GM19099 (cell line): ENCODE results near the gene FST.

Experiments used
- POLR2A ChIP-seq: IDR thresholded peaks from 3 replicates; pipeline ENCODE4 v1.6.1; 2011; ENCODE audit warnings: low read depth; ENCODE audit not compliant: insufficient read length; ENCODE audit errors: extremely low read depth

Gene FST

GRCh38 chr5:53463909-53464621, 16.4 kb upstream of the FST start:
- no peak for TF ChIP-seq POLR2A

DNA sequence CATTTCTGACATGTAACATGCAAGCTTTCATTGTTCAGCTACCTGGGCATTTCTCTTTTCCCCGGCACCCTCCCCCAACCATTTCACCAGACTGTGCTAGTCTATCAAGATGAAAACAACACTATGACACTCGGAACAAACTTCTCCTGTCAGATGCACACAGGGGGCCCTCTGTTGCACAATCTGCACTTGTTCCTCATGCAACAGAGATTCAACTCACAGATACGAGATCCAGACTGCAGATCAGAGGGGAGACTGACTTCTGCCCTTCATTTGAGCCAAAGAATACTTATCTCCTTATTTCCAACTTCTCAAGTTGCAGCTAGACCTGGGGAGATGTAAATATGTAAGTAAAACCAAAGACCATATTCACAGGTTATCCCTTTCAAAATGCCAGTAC, 15.7 kb upstream of the FST start:
- no peak for TF ChIP-seq POLR2A

DNA sequence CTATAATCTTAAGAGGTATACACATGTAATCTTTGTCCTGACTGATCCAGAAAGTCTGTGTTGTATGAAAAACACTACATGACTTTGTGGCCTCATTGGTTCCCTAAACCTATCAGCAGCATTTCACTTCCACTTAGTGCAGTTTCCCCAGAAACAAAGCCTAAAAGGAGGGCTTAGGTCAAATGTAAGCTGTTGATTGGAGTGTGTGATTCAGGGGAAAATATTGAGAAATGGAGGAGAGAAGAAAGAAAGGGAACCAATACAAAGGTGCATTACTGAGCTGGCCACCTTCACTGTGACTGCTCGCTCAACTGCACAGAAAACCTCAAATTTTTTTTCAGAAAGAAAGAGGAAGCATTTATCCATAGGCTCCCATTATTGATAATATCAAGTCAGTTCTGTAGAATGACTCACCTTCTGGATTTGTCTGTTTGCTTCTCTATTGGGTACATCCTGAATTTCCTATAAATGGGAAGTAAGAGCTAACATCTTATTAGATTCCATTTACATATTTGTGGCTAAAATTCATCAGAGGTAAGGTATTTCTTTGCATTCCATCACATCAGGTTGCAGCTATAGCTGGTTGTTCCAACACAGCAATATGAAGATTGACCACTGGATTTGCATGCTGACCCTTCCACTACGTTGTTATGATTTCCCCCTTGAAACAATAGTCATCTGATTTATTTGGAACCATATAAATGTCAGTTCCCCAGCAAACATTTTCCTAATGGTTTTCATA, 10.3 kb upstream of the FST start:
- TF ChIP-seq POLR2A, result no peak

- no peak for TF ChIP-seq POLR2A
Observed at GRCh38 chr5:53472279-53472678, 8.2 kb upstream of the FST start.

- TF ChIP-seq POLR2A, result no peak
Observed at GRCh38 chr5:53472720-53473510, 7.5 kb upstream of the FST start.

DNA sequence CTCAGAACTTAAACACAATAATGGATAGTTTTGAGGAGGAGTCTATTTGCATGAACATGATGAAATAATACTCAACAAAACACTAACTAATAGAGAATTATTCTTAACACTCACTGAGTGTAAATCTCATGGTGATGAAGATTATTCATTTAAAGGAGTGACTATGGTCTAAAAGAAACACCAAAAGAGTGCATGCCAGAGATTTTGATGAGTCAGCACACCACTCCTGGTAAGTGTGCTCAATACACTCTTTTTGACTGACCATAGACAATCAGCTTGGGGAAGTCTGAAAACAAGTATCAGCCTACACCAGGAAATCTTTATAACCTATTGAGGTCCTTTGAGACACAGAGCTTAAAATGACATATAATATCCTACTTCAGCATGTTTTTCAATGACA, 6.8 kb upstream of the FST start:
- no peak for TF ChIP-seq POLR2A

GRCh38 chr5:53475320-53475719, 5.1 kb upstream of the FST start:
- no peak for TF ChIP-seq POLR2A

GRCh38 chr5:53476019-53476418, 4.4 kb upstream of the FST start:
- TF ChIP-seq POLR2A, result no peak

DNA sequence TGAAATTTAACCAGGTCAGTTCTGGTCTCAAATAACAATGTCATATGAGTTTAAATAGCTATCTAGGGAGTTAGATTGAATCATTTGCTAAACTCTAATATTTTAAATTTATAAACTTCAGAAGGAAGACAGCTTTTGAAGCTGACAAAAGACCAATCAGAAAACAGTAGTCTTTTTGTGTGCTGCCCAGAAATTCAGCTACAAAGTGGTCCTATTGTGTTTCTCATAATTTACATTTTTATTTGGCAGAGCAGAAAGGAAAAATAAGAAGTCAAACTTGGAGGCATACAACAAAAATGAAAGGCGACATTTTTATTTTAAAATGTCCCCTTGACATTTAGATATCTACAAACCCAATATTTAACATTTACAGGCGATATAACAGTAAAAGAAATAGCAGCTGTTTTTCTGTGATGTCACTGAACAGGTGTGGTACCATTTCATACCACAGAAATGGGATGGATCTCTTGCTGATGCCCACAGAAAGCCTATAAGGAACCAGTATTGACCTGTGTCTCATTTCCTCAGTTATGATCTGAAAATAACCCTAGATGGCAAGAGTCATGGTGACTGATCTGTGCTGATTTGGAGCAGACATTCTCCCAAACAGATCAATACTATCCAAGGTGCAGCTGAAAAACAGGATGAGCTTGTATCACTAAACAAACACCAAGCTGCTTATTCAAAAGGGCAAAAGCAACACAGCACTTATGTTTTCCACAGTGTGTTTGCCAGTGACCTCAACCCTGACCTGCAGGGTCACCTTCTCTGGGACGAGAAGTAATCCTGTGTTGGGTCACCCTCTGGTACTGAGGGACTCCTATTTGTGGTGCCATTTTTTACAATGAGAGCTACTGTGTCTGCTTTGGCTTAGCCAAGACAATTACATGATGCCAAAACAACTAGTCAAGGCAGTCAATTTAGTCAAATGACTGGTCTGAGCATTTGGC, 3.6 kb upstream of the FST start:
- TF ChIP-seq POLR2A, result no peak

DNA sequence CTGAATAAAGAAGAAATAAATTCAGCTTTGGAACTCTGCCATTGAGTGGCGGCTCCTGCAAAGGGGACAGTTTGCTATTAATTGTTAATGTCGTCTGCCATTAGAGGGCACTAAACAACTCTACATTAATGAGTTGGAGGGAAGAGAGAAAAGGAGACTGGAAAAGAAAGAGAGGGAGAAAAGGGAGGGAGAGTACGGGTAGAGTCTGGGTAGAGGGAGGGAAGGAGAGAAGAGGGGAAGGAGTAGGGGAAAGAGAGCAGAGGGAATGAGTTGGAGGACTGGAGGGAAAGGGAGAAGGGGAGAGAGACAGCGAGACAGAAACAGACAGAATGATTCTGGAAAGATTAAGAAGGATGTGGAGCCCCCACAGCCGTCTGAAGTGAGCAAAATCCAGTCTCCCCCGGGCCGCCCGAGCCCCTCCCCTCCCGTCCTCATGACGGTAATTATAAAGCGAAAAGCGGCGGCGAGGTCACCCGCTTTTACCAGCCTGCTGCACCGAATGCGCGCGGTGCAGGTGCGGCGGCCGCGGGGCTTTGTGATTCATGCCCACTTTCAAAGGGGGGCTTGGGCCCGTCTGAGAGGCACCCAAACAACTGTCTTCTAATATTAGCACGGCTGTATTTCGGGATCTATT, 1.9 kb upstream of the FST start:
- no peak for TF ChIP-seq POLR2A

DNA sequence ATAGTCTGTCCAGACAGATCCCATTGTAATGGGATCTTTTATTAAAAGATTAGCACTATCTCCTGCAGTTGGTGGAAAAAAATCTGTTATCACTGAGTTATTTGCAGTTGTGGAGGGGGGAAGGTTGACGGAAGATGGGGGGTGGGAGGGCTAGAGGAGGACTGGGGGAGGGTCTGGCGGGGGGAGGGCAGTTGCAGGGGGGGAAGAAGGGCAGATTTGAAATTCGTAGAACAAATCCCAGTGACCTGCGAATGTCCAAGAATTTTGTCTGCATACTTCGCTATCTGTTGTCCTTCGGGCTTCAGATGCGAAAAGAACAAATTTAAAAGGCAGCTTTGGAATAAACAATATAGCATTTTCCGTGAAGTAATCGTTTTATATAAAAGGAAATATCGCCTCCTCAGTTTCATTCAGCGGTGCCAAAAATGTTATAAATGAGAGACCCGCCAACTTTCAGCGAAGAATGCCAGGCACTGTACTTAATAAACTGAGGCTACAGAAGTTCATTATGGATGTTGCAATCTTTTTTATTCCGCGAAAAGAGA, 1.3 kb upstream of the FST start:
- no peak for TF ChIP-seq POLR2A

DNA sequence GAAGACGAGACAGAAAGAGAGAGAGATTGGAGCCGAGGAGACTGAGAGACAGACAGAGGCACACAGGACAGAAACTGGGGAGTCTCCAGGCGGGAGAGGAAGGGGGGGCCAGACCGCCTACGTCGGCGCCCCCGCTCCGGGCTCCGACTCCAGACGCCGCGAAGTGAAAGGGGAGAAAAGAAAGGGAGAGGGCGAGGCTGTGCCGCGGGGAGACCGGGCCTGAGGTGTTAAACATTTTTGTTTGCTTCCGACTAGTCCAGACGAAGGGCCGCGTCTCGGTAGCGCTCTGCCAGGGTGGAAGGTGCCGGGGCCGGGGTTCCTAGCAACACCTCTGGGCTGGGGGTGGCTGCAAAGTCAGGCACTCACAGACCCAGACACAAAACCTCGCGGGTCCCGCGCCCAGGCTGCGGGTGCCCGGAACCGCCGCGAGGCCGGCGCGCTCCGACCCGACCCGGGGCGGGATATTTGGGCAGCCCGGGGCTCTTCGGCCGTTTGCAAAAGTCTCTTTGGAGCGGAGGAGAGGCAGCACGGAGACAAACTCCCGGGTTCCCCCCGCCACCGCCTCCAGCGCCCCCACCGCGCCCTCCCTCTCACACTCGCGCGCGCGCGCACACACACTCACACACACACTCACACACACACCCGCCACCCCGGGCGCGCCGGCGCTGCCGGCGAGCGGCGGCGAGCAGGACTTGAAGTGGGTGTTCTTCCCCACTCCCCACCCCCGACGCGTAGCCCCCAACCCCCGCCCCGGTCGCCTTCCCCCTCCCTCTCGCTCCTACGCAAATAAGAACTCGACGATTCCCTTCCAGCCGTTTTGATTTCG, 626 bp upstream of the FST start:
- TF ChIP-seq POLR2A, result no peak
